ENCODE measurements around the gene CTSZ.

CTSZ gene

DNA sequence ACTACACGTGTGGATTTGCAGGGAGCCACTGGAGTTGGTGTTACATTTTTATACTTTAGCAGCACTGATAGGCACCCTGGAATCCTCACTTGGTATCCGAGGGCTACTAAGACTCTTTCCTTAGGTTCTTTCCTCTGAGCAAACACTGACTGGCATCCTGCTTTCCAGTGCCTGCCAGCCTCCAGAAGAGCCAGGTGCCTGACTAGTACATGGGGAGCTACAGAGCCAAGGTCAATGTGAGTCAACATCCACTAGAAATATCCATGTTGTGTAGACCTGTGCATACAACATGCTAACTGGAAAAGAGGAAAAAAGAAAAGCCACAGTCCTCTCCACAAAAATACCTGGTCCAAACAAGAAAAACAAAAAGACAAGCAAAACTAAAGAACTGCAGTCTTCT, 18.0 kb upstream of the CTSZ start:
- no peak overlapping the region for H3K4me3 ChIP-seq (ENCODE audit: low read depth, low read length)
- TF ChIP-seq POLR2A (IDR thresholded peaks at IDR 0.05; ENCODE audit: extremely low read depth, insufficient read length) (no peak), MYC (IDR thresholded peaks at IDR 0.05; ENCODE audit: low read depth, low read length) (no peak)
- TF ChIP-seq, protein P1, sequence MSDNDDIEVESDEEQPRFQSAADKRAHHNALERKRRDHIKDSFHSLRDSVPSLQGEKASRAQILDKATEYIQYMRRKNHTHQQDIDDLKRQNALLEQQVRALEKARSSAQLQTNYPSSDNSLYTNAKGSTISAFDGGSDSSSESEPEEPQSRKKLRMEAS (IDR thresholded peaks at IDR 0.05; ENCODE audit: low read depth, low read length): no peak
- TF ChIP-seq, protein P2, sequence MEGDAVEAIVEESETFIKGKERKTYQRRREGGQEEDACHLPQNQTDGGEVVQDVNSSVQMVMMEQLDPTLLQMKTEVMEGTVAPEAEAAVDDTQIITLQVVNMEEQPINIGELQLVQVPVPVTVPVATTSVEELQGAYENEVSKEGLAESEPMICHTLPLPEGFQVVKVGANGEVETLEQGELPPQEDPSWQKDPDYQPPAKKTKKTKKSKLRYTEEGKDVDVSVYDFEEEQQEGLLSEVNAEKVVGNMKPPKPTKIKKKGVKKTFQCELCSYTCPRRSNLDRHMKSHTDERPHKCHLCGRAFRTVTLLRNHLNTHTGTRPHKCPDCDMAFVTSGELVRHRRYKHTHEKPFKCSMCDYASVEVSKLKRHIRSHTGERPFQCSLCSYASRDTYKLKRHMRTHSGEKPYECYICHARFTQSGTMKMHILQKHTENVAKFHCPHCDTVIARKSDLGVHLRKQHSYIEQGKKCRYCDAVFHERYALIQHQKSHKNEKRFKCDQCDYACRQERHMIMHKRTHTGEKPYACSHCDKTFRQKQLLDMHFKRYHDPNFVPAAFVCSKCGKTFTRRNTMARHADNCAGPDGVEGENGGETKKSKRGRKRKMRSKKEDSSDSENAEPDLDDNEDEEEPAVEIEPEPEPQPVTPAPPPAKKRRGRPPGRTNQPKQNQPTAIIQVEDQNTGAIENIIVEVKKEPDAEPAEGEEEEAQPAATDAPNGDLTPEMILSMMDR (IDR thresholded peaks at IDR 0.05; ENCODE audit: low read depth, low read length): no peak
- no peak for DNase-seq (ENCODE audit: low read depth)

DNA sequence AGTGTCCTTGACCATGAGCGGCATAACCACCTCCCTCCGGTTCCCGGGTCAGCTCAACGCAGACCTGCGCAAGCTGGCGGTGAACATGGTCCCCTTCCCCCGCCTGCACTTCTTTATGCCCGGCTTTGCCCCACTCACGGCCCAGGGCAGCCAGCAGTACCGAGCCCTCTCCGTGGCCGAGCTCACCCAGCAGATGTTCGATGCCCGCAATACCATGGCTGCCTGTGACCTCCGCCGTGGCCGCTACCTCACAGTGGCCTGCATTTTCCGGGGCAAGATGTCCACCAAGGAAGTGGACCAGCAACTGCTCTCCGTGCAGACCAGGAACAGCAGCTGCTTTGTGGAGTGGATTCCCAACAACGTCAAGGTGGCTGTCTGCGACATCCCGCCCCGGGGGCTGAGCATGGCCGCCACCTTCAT, 17.1 kb upstream of the CTSZ start:
- no peak for DNase-seq (ENCODE audit: low read depth)
- no peak overlapping the region for H3K4me3 ChIP-seq (ENCODE audit: low read depth, low read length)
- TF ChIP-seq, protein P2 (IDR thresholded peaks at IDR 0.05; ENCODE audit: low read depth, low read length): no peak
- TF ChIP-seq POLR2A (IDR thresholded peaks at IDR 0.05; ENCODE audit: extremely low read depth, insufficient read length) (no peak), MYC (IDR thresholded peaks at IDR 0.05; ENCODE audit: low read depth, low read length) (no peak)
- TF ChIP-seq, protein P1 (IDR thresholded peaks at IDR 0.05; ENCODE audit: low read depth, low read length): no peak

DNA sequence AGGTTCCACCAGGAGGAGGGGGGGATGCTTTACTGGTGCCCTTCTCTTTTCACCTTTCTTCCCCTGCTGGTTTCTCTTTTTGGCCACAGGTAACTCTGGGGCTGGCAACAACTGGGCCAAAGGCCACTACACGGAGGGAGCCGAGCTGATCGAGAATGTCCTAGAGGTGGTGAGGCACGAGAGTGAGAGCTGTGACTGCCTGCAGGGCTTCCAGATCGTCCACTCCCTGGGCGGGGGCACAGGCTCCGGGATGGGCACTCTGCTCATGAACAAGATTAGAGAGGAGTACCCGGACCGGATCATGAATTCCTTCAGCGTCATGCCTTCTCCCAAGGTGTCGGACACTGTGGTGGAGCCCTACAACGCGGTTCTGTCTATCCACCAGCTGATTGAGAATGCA, 16.6 kb upstream of the CTSZ start:
- TF ChIP-seq, protein P1 (IDR thresholded peaks at IDR 0.05; ENCODE audit: low read depth, low read length): no peak
- no peak for TF ChIP-seq MYC (IDR thresholded peaks at IDR 0.05; ENCODE audit: low read depth, low read length)
- DNase-seq (ENCODE audit: low read depth): no peak
- no peak overlapping the region for H3K4me3 ChIP-seq (ENCODE audit: low read depth, low read length)

DNA sequence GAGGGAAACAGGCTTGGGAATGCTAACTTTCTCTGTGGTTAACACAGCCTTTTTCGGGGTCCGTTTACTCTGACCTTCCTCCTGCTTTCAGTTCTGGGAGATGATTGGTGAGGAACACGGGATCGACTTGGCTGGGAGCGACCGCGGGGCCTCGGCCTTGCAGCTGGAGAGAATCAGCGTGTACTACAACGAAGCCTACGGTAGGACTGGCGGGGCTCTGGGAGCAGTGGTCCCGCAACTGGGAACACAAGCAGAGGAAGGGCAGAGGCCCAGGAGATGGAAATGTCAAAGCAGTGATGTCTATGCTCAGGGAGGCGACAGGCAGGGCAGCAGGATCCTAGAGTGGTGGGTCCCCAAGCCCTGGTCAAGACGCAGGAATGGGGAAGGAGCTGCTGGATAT, 15.7 kb upstream of the CTSZ start:
- no peak overlapping the region for H3K4me3 ChIP-seq (ENCODE audit: low read depth, low read length)
- no peak for DNase-seq (ENCODE audit: low read depth)
- no peak for TF ChIP-seq MYC (IDR thresholded peaks at IDR 0.05; ENCODE audit: low read depth, low read length)
- TF ChIP-seq, protein P2 (IDR thresholded peaks at IDR 0.05; ENCODE audit: low read depth, low read length): no peak
- TF ChIP-seq, protein P1 (IDR thresholded peaks at IDR 0.05; ENCODE audit: low read depth, low read length): no peak
- TF ChIP-seq POLR2A (IDR thresholded peaks at IDR 0.05; ENCODE audit: extremely low read depth, insufficient read length): no peak

DNA sequence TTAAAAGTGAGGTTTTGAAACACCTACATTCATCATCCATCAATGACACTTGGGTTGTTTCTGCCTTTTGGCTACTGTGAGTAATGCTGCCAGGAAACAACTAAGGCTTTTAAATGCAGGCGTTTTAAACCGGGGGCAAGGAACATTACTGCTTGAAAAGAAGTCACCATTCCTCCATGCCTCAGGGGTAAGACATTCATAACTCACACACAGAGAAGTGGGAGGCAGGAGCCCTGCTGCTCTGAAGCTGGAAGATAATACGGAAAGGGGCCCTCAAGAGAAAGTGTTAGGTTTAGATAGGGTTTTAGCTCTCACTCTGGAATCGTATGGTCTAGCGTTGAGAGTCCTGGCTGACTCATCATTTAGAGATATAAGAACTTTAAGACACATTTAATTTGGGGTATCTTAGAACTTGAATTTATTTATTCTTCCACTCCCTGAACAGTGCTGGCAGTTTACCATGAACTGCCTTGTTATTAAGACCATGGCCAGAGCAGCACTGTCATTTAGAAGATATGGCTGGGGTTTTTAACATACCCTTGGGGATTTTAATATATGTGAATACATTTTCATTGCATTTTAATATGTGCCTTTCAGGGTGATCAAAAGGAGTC, 14.0 kb upstream of the CTSZ start:
- DNase-seq (ENCODE audit: low read depth): no peak
- TF ChIP-seq MYC (IDR thresholded peaks at IDR 0.05; ENCODE audit: low read depth, low read length) (no peak), POLR2A (IDR thresholded peaks at IDR 0.05; ENCODE audit: extremely low read depth, insufficient read length) (no peak)
- TF ChIP-seq, protein P1 (IDR thresholded peaks at IDR 0.05; ENCODE audit: low read depth, low read length): no peak
- TF ChIP-seq, protein P2 (IDR thresholded peaks at IDR 0.05; ENCODE audit: low read depth, low read length): no peak
- H3K4me3 ChIP-seq (ENCODE audit: low read depth, low read length): no peak overlapping the region

DNA sequence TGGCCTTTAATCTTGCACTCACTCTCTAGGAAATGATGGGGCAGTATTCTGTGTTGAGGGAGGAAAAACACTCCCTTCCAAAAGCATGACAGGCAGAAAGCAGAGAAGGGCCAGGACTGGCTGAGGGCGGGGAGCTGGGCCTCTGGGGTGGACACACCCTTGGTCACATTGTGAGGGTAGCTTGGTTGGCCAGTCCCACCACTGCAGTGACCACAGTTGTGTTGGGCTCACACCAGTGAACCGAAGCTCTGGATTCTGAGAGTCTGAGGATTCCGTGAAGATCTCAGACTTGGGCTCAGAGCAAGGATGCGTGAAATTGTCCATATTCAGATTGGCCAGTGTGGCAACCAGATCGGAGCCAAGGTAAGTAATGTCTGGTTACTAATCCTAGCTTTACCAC, 12.2 kb upstream of the CTSZ start, which contains the start of gene TUBB1:
Gene TUBB1 (plus strand): TSS at position 213 of the 400 bp plus-strand sequence. CDS start 94 bp downstream, at position 307.
- TF ChIP-seq MYC (IDR thresholded peaks at IDR 0.05; ENCODE audit: low read depth, low read length): no peak
- TF ChIP-seq POLR2A (IDR thresholded peaks at IDR 0.05; ENCODE audit: extremely low read depth, insufficient read length): no peak
- TF ChIP-seq, protein P2 (IDR thresholded peaks at IDR 0.05; ENCODE audit: low read depth, low read length): no peak
- TF ChIP-seq, protein P1 (IDR thresholded peaks at IDR 0.05; ENCODE audit: low read depth, low read length): no peak
- no peak within 1 kb of the TSS for H3K4me3 ChIP-seq (ENCODE audit: low read depth, low read length)
- DNase-seq (ENCODE audit: low read depth): no peak

All from NB4 (cell line).